Lung (tissue), 12 donors: ENCODE measurements around the gene ADH7. TPM values are rescaled to one million over a fixed set of nuclear protein-coding genes. Genes with fewer than 3 reads are reported as not detected.

Source experiments
- ATAC-seq: fragments of 200-7000 bp; cut with Tn5 transposase; one replicate; pipeline ENCODE4 v1.9.1; 2020; ENCODE audit warnings: moderate number of reproducible peaks; ENCODE audit not compliant: insufficient read depth, low FRiP score
- DNase-seq, 3 donors: peaks; one replicate each; pipeline ENCODE4 v3.0.0-alpha.2; 2013 to 2017
- H3K27ac ChIP-seq, 2 donors: one replicate each; pipeline ENCODE4 v1.5.1; 2013; ENCODE audit warnings: mild to moderate bottlenecking in 2 of 2, moderate library complexity in 2 of 2, control low read depth in 1 of 2, inconsistent platforms in 1 of 2, low read depth in 1 of 2, low read length in 1 of 2
- H3K27me3 ChIP-seq, 3 donors: one replicate each; pipeline ENCODE4 v1.5.1; 2013; ENCODE audit warnings: low read length in 2 of 3; ENCODE audit not compliant: control insufficient read depth in 3 of 3, insufficient read depth in 3 of 3
- H3K36me3 ChIP-seq, 4 donors: one replicate each; pipeline ENCODE4 v1.5.1; 2013; ENCODE audit warnings: low read length in 4 of 4, mild to moderate bottlenecking in 1 of 4, moderate library complexity in 1 of 4; ENCODE audit not compliant: control insufficient read depth in 4 of 4, insufficient read depth in 4 of 4
- H3K4me1 ChIP-seq, 5 donors: one replicate each; pipeline ENCODE4 v1.5.1; 2013; ENCODE audit warnings: low read length in 5 of 5, mild to moderate bottlenecking in 2 of 5, moderate library complexity in 1 of 5; ENCODE audit not compliant: control insufficient read depth in 5 of 5, insufficient read depth in 5 of 5
- H3K4me3 ChIP-seq: one replicate; pipeline ENCODE4 v1.5.1; 2013; ENCODE audit warnings: mild to moderate bottlenecking, control low read depth, moderate library complexity
- H3K9ac ChIP-seq, 2 donors: one replicate each; pipeline ENCODE4 v1.5.1; 2013; ENCODE audit warnings: low read length in 2 of 2, control low read depth in 1 of 2; ENCODE audit not compliant: insufficient read depth in 1 of 2
- H3K9me3 ChIP-seq, 4 donors: one replicate each; pipeline ENCODE4 v1.5.1; 2013; ENCODE audit warnings: low read length in 3 of 4, mild to moderate bottlenecking in 1 of 4, moderate library complexity in 1 of 4; ENCODE audit not compliant: control insufficient read depth in 4 of 4, insufficient read depth in 3 of 4
- CTCF ChIP-seq: IDR thresholded peaks from 2 replicates; pipeline ENCODE4 v1.5.1; 2012; ENCODE audit warnings: mild to moderate bottlenecking; ENCODE audit errors: control extremely low read depth, extremely low read depth
- WGBS, 2 donors: extraction: QIAGEN DNeasy Blood & Tissue Kit; methylation state at CpG; one replicate each; pipeline ENCODE4 v1.1.7; 2013; 5-methylcytosine and 5-hydroxymethylcytosine counted together
- polyA plus RNA-seq, 2 donors: library from polyadenylated mRNA; stranded (reverse); fragments of 200-250 nt; gene quantifications; one replicate each; pipeline ENCODE4 v1.2.1, GENCODE V29; 2013
- total RNA-seq, 2 donors: library from RNA; depleted of rRNA in 1 of 2; stranded (reverse); fragments of >200 nt in 1 of 2; gene quantifications; one replicate each; pipeline ENCODE4 v1.2.1, GENCODE V29; 2014 to 2021
- donor health status: control.
- donor health status: control.
- donor health status: Bipolar disorder and iron deficiency.
- donor health status: healthy.
- donor health status: DM: yes; HTN: yes; CAD: no.

ADH7 gene
- total and polyA plus RNA-seq, 4 donors = 0.71 to 5.4 (median 2.9) TPM

- H3K27me3 ChIP-seq = no peaks in the 10 kb centered on the region
- peak; percentile 68 for TF ChIP-seq CTCF
- ATAC-seq = peak; percentile 76
- no peak overlapping the region for H3K4me3 ChIP-seq
- no peaks in the 10 kb centered on the region for H3K4me1 ChIP-seq
- H3K27ac ChIP-seq = no peak overlapping the region
- peaks cover 0 to 1% (median 0%) of the 10 kb centered on the region in 4 donors for H3K9me3 ChIP-seq
- H3K36me3 ChIP-seq = no peaks in the 10 kb centered on the region
- H3K9ac ChIP-seq = no peak overlapping the region
- 32 to 33% methylated on average over 4 of the region's 4 CpGs for WGBS, 2 donors
- DNase-seq = peak; percentile 74 to 88 (median 85)
Observed at GRCh38 chr4:99462875-99463464, 27.8 kb upstream of the ADH7 start.

GRCh38 chr4:99461623-99462401 lies 26.7 kb upstream of the ADH7 start:
- Histone ChIP-seq H3K36me3 (no peaks in the 10 kb centered on the region), H3K27me3 (no peaks in the 10 kb centered on the region), H3K4me3 (no peak overlapping the region), H3K4me1 (no peaks in the 10 kb centered on the region), H3K9ac (no peak overlapping the region), H3K9me3 (peaks cover 0 to 1% (median 0%) of the 10 kb centered on the region in 4 donors), H3K27ac (no peak overlapping the region)
- no peak for TF ChIP-seq CTCF
- 69 to 74% methylated on average over 4 of the region's 4 CpGs for WGBS, 2 donors
- ATAC-seq = no peak
- DNase-seq = no peak

- WGBS, 2 donors = 93 to 94% methylated on average over 5 of the region's 5 CpGs
Observed at GRCh38 chr4:99459546-99460042, 24.5 kb upstream of the ADH7 start.

More at GRCh38 chr4:99459546-99460042, 24.5 kb upstream of the ADH7 start:
- H3K36me3 ChIP-seq = no peaks in the 10 kb centered on the region
- ATAC-seq (no peak), DNase-seq (no peak)
- peaks cover 0 to 1% (median 0%) of the 10 kb centered on the region in 4 donors for H3K9me3 ChIP-seq
- no peak overlapping the region for H3K27ac ChIP-seq
- no peaks in the 10 kb centered on the region for H3K4me1 ChIP-seq
- H3K4me3 ChIP-seq = no peak overlapping the region
- no peak overlapping the region for H3K9ac ChIP-seq
- no peaks in the 10 kb centered on the region for H3K27me3 ChIP-seq
- no peak for TF ChIP-seq CTCF
